T-helper 9 cell (primary cell): ENCODE data around the gene HRAS.
A peak's percentile ranks its signal among the peaks of the same experiment; 100 is the strongest.

ENCODE experiments used
- DNase-seq: peaks from one replicate; pipeline ENCODE4 v3.0.0-alpha.2; 2020

Gene HRAS

DNA sequence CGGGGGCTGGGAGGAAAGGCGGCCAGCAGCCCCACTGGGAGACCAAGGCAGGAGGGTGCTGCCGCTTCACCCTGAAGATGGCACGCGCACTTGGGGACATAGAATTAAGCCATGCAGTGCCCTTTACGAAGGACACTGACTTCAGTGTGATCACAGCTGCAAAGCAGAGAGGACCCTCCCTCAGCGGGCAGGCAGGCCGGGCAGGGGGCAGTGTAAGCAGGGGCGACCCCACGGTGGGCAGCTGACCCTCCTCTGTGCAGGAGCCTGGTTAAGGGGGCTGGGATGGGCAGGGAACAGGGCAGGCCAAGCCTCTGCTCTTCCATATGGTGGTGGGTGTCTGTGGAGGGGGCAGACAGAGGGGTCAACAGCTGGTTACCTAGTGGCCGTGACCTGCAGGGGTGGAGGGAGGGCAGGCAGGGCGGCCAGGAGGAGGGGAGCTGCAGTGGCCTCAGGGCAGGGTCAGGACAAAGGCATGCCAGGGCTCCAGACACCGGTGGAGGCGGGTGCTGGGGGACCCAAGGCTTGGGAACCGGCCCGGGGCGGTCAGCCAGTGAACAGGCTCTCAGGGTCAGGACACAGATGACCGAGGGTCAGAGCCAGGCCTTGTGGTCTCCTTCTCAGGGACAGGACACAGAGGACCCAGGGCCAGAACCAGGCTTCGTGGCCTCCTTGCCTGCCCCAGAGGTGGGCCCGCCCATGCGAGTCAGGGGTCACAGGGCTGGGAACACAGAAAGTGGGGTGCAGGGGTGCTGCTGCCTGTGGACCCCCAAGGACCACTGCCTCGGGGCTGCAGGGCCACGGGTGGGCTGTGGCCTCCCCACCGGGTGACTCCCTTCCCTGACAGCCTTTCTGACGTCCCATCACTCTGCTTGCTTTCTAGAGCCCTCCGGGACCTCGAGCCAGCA lies 18.0 kb upstream of the HRAS start:
- no peak for DNase-seq

- DNase-seq = no peak
Observed at GRCh38 chr11:551596-551995, 16.2 kb upstream of the HRAS start.

GRCh38 chr11:551131-551530 lies 15.8 kb upstream of the HRAS start:
- DNase-seq = no peak

DNA sequence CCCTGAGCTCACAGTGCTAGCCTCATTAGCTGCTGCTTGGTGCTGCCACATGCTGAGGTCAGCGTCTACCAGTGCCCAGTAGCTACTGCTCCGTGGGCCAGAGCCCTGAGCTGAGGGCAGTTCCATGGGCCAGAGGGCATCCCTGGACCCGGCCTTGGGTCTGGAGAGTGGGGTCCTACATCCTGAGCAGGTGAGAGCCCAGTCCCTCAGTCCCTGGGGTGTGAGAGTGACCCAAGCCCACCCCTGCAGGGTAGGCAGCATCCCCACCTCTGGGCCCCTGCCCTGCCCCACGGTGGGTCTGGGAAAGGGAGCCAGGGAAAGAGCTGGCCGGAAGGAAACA lies 15.3 kb upstream of the HRAS start:
- DNase-seq = no peak

GRCh38 chr11:550021-550745 lies 14.8 kb upstream of the HRAS start:
- DNase-seq = no peak

GRCh38 chr11:548700-549603 lies 13.6 kb upstream of the HRAS start:
- DNase-seq = no peak

GRCh38 chr11:545171-545570 lies 9.8 kb upstream of the HRAS start:
- no peak for DNase-seq

- DNase-seq = no peak
Observed at GRCh38 chr11:544817-545166, 9.4 kb upstream of the HRAS start.

- DNase-seq = no peak
Observed at GRCh38 chr11:541433-541885, 6.1 kb upstream of the HRAS start.

- DNase-seq = no peak
Observed at GRCh38 chr11:540583-541432, 5.4 kb upstream of the HRAS start.

DNA sequence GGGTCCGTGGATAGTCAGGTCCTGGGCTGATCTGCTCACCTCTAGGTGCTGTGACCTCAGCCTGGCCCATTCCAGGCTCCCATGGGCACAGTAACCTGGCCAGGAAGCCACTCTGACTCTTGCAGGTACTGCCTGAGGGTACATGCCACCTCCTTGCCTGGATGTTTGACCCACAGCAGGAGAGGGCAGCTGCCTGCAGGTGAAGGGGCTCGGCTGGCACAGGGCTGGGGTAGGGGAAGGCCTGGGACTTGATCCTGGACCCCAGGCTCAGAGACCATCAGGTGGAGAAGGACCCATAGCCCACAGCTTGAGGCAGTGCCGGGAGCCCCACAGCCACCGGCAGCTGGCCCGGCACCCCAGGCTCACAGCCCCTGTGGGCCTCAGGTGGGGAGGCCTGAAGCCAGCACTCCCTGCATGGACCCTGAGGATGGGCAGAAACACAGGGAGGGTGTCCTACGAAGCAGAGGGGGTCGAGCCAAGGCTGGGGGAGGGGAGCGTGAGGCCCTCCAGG lies 4.7 kb upstream of the HRAS start:
- no peak for DNase-seq

DNA sequence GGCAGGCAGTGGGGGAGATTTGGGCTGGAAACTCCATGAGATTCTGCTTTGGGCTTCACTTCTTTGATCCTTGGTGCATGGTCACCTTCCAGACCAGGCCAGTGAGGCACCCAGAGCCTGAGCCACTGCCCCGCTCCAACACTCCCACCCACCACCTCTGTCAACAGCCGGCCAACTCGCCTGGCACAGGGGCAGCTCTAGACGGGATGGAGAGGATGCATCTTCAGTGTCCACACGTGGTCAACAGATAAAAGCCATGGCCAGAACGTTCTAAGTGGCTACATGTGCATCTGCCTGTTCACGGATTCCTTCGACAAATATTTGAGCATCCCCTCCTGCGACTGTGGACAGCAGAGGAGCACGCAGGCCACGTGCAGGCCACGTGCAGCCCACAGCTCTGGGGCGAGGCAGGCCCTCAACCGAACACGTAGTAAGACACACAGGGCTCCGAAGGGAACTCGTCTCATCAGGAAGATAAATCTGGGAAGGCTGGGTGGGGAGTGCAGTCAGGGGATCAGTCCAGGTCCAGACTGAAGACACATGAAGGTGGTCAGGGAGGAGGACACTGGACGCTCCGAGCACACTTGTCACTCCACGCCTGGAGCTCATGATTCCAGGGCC lies 3.2 kb upstream of the HRAS start:
- no peak for DNase-seq

DNA sequence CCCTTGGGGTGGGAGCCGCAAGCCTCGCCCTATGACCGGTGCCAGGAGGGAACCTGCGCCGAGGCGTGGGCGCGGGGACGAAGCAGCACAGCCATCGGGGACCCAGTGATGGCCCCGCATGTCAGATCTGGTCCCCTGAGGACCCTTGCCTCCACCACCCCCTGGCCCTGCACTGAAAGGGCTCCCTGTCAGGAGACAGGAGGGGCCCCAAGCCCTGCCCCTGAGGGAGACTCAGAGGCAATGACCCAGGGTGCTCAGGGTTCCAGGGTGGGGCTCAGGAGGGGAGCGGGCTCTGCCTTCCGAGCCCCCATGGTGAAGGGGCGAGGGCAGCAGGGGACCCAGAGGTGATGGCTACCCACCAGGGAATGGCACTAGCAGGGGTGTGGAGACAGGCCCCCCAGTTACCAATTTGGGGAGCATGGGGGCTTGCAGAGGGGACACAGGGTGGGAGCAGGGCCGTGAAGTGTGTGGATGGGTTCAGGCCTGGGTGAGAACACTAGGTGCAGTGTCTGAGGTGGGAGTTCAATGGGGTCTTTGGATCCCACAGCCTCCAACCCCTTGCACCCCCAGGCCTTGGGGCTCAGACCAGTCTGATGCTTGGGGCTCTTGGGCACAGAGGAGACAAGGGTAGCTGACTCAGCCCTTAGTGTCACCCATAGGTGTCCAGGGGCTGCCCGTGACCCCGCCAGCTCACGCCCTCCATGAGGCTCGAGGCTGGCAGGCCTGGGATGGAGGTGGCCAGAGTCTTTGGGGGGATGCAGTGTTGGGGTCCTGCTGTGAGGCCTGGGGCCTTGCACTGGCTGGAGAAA lies 2.5 kb upstream of the HRAS start:
- no peak for DNase-seq

- DNase-seq = peak; percentile 87
Observed at GRCh38 chr11:536841-537621, 1.7 kb upstream of the HRAS start, which contains the start of gene LRRC56. Gene LRRC56, plus strand, starts transcription at chr11:537527. Its CDS starts 3,158 bp downstream, at chr11:540685.

- DNase-seq = no peak
Observed at GRCh38 chr11:535210-535518, 212 bp downstream of the HRAS start.

DNA sequence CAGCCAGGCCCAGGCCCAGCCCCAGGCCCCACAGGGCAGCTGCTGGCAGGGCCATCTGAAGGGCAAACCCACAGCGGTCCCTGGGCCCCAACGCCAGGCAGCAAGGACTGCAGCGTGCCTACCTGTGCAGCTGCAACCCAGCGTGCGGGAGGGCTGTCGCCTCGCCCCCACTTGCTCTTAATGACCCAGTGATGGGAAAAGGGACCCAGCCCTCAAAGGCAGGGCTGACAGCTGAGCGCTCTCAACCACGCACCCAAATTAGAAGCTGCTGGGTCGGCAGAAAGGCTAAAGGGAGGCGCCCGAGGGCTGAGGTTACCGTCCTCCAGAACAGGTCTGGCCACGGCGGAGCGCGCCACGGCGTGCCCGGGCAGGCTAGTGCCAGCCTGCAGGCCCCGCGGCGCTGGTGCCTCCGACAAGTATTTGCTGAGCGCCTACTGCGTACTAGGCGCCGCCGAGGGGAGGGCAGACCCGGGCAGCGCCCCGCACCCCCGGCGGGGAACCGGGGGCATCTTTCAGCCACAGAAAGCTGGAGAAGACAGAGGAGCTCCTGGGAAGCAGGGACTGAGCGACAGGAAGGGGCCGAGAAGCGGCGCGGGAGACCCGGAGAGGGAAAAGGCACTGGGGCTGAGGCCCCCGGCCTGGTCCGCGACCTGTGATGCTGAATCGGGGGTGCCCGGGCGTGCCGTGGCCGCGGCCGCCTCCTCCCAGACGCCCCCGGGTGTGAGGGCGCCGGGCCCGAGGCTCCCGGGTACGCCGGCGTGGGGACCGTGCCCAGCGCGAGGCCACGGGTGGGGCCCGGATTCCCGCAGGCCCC lies 773 bp downstream of the HRAS start:
- DNase-seq = no peak

DNA sequence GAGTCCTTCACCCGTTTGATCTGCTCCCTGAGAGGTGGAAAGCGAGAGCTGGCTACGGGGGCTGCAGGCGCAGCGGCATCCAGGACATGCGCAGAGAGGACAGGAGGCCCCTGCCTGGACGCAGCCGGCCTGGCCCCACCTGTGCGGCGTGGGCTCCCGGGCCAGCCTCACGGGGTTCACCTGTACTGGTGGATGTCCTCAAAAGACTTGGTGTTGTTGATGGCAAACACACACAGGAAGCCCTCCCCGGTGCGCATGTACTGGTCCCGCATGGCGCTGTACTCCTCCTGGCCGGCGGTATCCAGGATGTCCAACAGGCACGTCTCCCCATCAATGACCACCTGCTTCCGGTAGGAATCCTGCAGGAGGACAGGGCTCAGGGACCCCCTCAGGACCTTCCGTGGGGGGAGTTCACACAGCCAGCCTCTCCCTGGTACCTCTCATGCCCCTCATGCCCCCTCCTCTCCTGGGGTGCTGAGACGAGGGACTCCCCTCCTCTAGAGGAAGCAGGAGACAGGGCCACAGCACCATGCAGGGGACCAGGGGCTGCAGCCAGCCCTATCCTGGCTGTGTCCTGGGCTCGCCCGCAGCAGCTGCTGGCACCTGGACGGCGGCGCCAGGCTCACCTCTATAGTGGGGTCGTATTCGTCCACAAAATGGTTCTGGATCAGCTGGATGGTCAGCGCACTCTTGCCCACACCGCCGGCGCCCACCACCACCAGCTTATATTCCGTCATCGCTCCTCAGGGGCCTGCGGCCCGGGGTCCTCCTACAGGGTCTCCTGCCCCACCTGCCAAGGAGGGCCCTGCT lies 1.6 kb downstream of the HRAS start:
- no peak for DNase-seq

GRCh38 chr11:532986-533585 lies 2.3 kb downstream of the HRAS start:
- DNase-seq = no peak
